Measurements from ENCODE around the gene AP3B1.
"Not testable (repeated sequence)": the region's sequence is repeated elsewhere in the genome, so short reads cannot be mapped to it uniquely, and the experiment has no call there.

The AP3B1 gene

GRCh38 chr5:78242001-78242400 lies 52.5 kb downstream of the AP3B1 start:
- DNase-seq, result no peak

- no peak for DNase-seq
These were observed 56.6 kb downstream of the AP3B1 start for GRCh38 chr5:78237911-78238310.

- no peak for DNase-seq
These were observed 58.5 kb downstream of the AP3B1 start for GRCh38 chr5:78236046-78236445.

GRCh38 chr5:78235289-78235688 lies 59.2 kb downstream of the AP3B1 start:
- DNase-seq, result no peak

- DNase-seq, result no peak
These were observed 59.7 kb downstream of the AP3B1 start for GRCh38 chr5:78234804-78235203.

GRCh38 chr5:78232163-78232562 lies 62.3 kb downstream of the AP3B1 start:
- no peak for DNase-seq

- no peak for DNase-seq
These were observed 70.1 kb downstream of the AP3B1 start for GRCh38 chr5:78224358-78224757.

- no peak for DNase-seq
These were observed 72.5 kb downstream of the AP3B1 start for GRCh38 chr5:78221964-78222451.

GRCh38 chr5:78221467-78221866 lies 73.0 kb downstream of the AP3B1 start:
- no peak for DNase-seq

GRCh38 chr5:78215972-78216371 lies 78.5 kb downstream of the AP3B1 start:
- DNase-seq, result no peak

GRCh38 chr5:78215565-78215964 lies 78.9 kb downstream of the AP3B1 start:
- DNase-seq, result no peak

- no peak for DNase-seq
These were observed 80.7 kb downstream of the AP3B1 start for GRCh38 chr5:78213799-78214198.

- no peak for DNase-seq
These were observed 83.4 kb downstream of the AP3B1 start for GRCh38 chr5:78211052-78211451.

GRCh38 chr5:78204241-78204640 lies 90.3 kb downstream of the AP3B1 start:
- no peak for DNase-seq

GRCh38 chr5:78203815-78204214 lies 90.7 kb downstream of the AP3B1 start:
- DNase-seq, result no peak

- no peak for DNase-seq
These were observed 104.1 kb downstream of the AP3B1 start for GRCh38 chr5:78190402-78190801.

GRCh38 chr5:78188681-78189080 lies 105.8 kb downstream of the AP3B1 start:
- not testable (repeated sequence) for DNase-seq

GRCh38 chr5:78187172-78187571 lies 107.3 kb downstream of the AP3B1 start:
- DNase-seq, result no peak

- DNase-seq, result no peak
These were observed 111.7 kb downstream of the AP3B1 start for GRCh38 chr5:78182838-78183237.

GRCh38 chr5:78178356-78178755 lies 116.1 kb downstream of the AP3B1 start:
- no peak for DNase-seq

GRCh38 chr5:78170335-78170734 lies 124.2 kb downstream of the AP3B1 start:
- DNase-seq, result not testable (repeated sequence)

GRCh38 chr5:78162253-78162862 lies 132.1 kb downstream of the AP3B1 start:
- DNase-seq, result no peak

- DNase-seq, result no peak
These were observed 137.5 kb downstream of the AP3B1 start for GRCh38 chr5:78157001-78157400.

- DNase-seq, result no peak
These were observed 142.8 kb downstream of the AP3B1 start for GRCh38 chr5:78151594-78152271.

- DNase-seq, result no peak
These were observed 157.2 kb downstream of the AP3B1 start for GRCh38 chr5:78137290-78137689.
